GM18951 (cell line): ENCODE measurements around the gene COL4A4.

Source experiments
- POLR2A ChIP-seq: IDR thresholded peaks from 4 replicates; pipeline ENCODE4 v1.6.1; 2011; ENCODE audit warnings: mild to moderate bottlenecking; ENCODE audit not compliant: insufficient read length, insufficient read depth; ENCODE audit errors: extremely low read depth
- in situ Hi-C: fragments of 300-500 bp; cut with MboI; formaldehyde crosslinking; loops from one replicate; pipeline ENCODE4 v1.12.0; 2022; ENCODE audit warnings: low sequenced_read_pairs, mixed read lengths, inconsistent platforms; ENCODE audit not compliant: unreplicated experiment

Gene COL4A4

DNA sequence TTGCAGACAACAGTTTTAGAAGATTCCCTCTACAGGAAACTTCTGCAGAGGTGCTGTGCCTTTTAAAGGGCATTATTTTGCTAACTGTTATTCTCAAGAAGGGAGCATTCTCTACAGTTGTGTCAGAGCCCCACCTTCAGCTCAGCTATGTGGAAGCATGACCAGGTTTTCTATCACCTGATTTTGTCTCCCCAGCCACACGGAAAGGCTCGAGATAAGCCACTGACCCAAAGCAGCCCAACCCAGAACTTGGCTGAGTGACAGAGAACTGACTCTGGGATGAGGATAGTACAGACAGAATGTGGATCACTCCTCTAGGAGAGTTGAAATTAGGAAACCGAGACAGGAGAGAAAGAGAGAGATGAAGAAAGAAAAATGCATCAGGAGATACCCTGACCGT lies 10.7 kb downstream of the COL4A4 start:
- in situ Hi-C loops = no loop called here

GRCh38 chr2:227152093-227152766 lies 11.8 kb downstream of the COL4A4 start:
- in situ Hi-C loops = no loop called here
- TF ChIP-seq POLR2A = no peak

More for the DNA sequence above, 10.7 kb downstream of the COL4A4 start:
- TF ChIP-seq POLR2A = no peak

DNA sequence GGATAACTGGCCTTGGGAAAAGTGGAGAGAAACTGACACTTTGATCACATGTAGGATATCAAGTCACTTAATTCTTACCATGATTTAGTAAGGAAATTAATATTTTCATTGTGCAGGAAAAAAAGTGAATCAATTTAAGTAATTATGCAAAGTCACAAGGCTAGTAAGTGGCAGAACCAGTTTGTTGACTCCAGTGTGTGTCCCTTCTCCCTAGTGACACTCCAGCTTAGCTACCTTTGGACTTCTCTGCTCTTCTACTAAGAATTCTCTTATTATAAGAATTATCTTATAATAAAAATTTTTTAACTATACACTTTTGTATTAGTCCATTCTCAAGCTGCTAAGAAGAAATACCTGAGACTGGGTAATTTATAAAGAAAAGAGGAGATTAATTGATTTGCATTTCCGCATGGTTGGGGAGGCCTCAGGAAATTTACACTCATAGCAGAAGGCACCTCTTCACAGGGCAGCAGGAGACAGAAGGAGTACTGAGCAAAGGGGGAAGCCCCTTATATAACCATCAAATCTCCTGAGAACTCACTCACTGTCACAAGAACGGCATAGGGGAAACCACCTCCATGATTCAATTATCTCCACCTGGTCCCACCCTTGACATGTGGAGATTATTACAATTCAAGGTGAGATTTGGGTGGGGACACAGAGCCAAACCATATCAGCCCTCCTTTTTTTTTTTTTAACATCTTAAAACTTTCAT lies 13.6 kb downstream of the COL4A4 start:
- in situ Hi-C loops = no loop called here
- TF ChIP-seq POLR2A = no peak

- in situ Hi-C loops = loop anchor here (25.0 kb wide), 1 partner anchor 614 kb away; no protein-coding TSS in a partner anchor
- TF ChIP-seq POLR2A = no peak
Observed at GRCh38 chr2:227148106-227148505, 15.9 kb downstream of the COL4A4 start.

DNA sequence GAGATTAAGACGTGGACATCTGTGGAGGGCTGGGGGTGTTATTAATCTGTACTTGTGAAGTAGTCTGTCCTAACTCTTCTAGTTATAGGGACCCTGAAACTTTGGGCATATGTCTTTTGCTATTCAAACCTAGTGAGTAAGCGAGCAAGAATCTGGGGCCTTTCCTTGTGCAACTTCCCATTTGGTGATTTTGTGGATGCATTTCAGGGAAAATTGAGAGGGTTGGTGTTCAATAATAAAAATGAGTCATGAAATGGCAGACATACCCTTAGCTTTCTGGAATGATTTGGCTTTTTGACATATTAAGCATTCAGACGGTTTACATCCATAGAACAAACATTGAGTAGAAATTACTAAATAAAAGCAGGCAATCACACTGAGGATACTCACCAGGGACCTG lies 17.0 kb downstream of the COL4A4 start:
- in situ Hi-C loops = loop anchor here (25.0 kb wide), 1 partner anchor 615 kb away; no protein-coding TSS in a partner anchor
- no peak for TF ChIP-seq POLR2A

DNA sequence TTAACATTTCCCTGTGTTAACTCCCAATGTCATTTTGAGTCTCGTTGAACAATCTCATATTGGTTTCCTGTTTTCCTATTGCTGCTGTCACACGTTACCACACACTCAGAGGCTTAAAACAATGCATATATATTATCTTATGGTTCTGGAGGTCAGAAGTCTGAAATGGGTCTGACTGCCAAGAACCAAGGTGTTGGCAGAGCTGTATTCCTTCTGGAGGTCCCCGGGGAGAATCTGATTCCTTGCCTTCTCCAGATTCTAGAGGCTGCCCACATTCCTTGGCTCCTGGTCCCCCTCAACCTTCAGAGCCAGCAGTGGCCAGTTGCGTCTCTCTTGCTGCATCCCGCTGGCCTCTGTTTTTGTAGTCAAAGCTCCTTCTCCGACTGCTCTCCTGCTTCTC lies 17.5 kb downstream of the COL4A4 start:
- TF ChIP-seq POLR2A = no peak
- in situ Hi-C loops = loop anchor here (25.0 kb wide), 1 partner anchor 616 kb away; no protein-coding TSS in a partner anchor

DNA sequence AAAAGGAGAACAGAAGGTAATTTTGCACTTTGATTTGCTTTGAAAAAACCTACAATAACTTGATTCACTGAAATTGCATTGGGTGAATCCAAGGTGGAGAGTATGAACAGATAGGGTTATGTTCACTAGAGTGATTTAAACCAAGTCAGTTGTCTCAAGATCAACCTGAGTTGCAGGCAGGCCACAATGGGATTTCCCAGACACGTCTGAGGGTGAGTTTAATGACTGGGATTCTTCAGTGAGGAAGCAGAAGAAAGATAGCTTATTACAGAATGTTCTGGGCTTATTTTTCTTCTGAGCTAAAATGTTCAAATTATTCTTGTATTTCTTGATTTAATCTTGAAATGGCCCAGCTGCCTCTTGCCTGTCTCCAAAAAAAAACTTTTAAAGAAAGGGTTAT lies 20.1 kb downstream of the COL4A4 start:
- in situ Hi-C loops = loop anchor here (25.0 kb wide), 1 partner anchor 618 kb away; no protein-coding TSS in a partner anchor
- no peak for TF ChIP-seq POLR2A

DNA sequence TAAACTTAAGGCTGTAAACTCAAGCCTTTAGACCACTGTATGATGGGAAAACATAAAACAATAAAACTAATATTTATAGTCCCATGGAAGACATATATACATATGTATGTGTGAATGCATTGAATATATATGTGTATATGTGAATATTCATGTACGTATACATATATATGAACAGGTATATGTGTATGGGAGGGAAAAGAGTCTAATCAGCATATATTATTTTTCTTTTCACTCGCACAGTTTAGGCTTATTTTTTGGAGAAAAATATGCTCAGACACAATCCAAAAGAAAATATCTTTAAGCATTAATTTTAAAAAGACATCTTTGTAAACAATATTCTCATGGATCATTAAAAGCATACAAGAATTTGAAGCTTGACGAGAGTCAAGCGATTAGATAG lies 22.7 kb downstream of the COL4A4 start:
- no peak for TF ChIP-seq POLR2A
- in situ Hi-C loops = loop anchor here (25.0 kb wide), 1 partner anchor 621 kb away; no protein-coding TSS in a partner anchor

- in situ Hi-C loops = loop anchor here (10.0 to 25.0 kb wide), 2 partner anchors 110 to 628 kb away; no protein-coding TSS in a partner anchor
- no peak for TF ChIP-seq POLR2A
Observed at GRCh38 chr2:227134591-227134990, 29.4 kb downstream of the COL4A4 start.

DNA sequence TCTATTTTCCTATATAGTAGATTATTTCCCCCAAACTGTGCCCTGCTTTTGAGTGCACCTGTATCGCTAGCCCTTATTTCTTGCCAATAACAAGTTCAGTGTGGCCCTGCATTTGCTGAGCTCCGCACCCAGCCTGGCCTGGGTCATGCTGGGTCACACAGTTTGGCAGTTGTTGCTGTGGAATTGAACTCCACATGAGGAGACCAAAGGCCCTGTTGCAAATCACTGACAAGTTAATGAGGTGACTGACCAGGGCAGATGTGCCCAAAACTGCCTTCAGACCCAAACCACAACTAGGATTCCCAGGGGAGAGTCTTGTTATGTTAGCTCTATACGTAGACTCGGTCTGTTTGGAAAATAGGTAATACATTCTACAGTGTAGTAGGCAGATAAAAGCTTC lies 31.0 kb downstream of the COL4A4 start:
- no peak for TF ChIP-seq POLR2A
- in situ Hi-C loops = loop anchor here (10.0 to 25.0 kb wide), 2 partner anchors 112 to 629 kb away; no protein-coding TSS in a partner anchor

- in situ Hi-C loops = loop anchor here (10.0 to 25.0 kb wide), 2 partner anchors 114 to 632 kb away; no protein-coding TSS in a partner anchor
- TF ChIP-seq POLR2A = no peak
Observed at GRCh38 chr2:227130636-227131035, 33.4 kb downstream of the COL4A4 start.

DNA sequence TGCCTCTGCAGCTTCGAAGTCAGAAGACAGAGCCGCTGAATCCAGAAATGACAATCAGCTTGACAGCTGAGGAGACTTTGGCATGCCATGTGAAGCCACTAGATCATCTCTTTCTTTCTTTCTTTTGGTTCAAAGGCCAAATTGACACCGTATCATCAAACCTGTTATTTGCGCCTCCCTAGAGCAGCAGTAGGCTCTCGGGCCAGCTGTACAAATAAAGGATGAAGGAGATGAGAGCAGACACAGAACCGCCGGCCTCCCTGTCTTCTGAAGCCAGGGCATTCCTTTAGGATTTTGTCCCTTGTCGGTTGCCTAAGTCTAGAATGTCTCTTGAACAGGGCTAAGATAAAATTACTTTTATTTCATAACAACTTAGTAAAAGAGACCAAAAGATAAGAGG lies 36.8 kb downstream of the COL4A4 start:
- TF ChIP-seq POLR2A = no peak
- in situ Hi-C loops = loop anchor here (25.0 kb wide), 1 partner anchor 635 kb away; no protein-coding TSS in a partner anchor

DNA sequence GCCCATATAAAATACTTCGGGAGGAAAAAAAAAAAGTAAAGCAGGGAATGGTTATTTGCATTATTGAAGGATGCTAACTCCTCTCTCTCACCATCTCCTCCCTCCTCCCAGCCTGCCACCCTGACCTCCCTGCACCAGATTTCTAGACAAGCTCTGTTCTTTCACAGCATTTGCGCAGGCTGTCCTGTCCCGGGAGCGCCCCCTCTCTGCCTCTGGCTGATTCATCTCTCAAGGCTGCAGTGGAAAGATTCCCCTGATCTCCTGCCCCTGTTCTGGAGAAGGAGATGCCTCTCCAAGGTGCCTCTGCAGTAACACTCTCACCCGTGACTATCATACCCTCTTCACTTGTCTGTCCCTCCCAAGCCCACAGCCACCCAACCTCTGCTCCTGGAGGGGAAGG lies 38.5 kb downstream of the COL4A4 start:
- in situ Hi-C loops = loop anchor here (25.0 kb wide), 1 partner anchor 637 kb away; no protein-coding TSS in a partner anchor
- TF ChIP-seq POLR2A = no peak
